Thoracic aorta (tissue), 2 donors: ENCODE data around the gene CADM4. TPM values are rescaled to one million over a fixed set of nuclear protein-coding genes. Genes with fewer than 3 reads are reported as not detected.

Source experiments
- ATAC-seq: fragments of 150-250 bp; one replicate; pipeline ENCODE4 v1.8.0; 2017; ENCODE audit warnings: low read depth; ENCODE audit not compliant: insufficient number of reproducible peaks, low FRiP score
- DNase-seq: peaks from one replicate; pipeline ENCODE4 v3.0.0-alpha.2; 2020; ENCODE audit warnings: low spot score
- H3K27ac ChIP-seq, 2 donors: fragments of 200-600 bp; sonication (generic); 1 replicate in 1 of 2; 2 replicates in 1 of 2; pipeline ENCODE4 v1.5.1; 2016; ENCODE audit warnings: mild to moderate bottlenecking in 2 of 2, moderate library complexity in 2 of 2
- H3K27me3 ChIP-seq: fragments of 200-600 bp; sonication (generic); replicated peaks from 2 replicates; pipeline ENCODE4 v1.6.0; 2016; ENCODE audit warnings: mild to moderate bottlenecking; ENCODE audit not compliant: insufficient read depth
- H3K36me3 ChIP-seq: fragments of 200-600 bp; sonication (generic); one replicate; pipeline ENCODE4 v1.5.1; 2016
- H3K4me1 ChIP-seq, 2 donors: fragments of 200-600 bp; sonication (generic); 1 replicate in 1 of 2; 2 replicates in 1 of 2; pipeline versions ENCODE4 v1.5.1 to v1.6.0; 2016; ENCODE audit warnings: low read depth in 2 of 2, mild to moderate bottlenecking in 1 of 2; ENCODE audit not compliant: control insufficient read depth in 1 of 2
- H3K4me3 ChIP-seq: fragments of 200-600 bp; sonication (generic); 2 replicates; pipeline ENCODE4 v1.5.1; 2016; ENCODE audit warnings: mild to moderate bottlenecking
- H3K9me3 ChIP-seq: fragments of 200-600 bp; sonication (generic); 2 replicates; pipeline ENCODE4 v1.5.1; 2016
- total RNA-seq, 2 donors: library from RNA; depleted of rRNA; stranded (reverse); fragments of >200 nt; gene quantifications; one replicate each; pipeline versions ENCODE4 v1.1.0 to v1.2.3, GENCODE V29; 2016
- TF ChIP-seq, protein P1 (sequence below): fragments of 200-600 bp; sonication (generic); IDR thresholded peaks from one replicate; pipeline ENCODE4 v1.5.1; 2019; ENCODE audit warnings: antibody characterized with exemption

The CADM4 gene
- total RNA-seq, 2 donors from 2014 or later = 1.9 to 5.6 TPM

DNA sequence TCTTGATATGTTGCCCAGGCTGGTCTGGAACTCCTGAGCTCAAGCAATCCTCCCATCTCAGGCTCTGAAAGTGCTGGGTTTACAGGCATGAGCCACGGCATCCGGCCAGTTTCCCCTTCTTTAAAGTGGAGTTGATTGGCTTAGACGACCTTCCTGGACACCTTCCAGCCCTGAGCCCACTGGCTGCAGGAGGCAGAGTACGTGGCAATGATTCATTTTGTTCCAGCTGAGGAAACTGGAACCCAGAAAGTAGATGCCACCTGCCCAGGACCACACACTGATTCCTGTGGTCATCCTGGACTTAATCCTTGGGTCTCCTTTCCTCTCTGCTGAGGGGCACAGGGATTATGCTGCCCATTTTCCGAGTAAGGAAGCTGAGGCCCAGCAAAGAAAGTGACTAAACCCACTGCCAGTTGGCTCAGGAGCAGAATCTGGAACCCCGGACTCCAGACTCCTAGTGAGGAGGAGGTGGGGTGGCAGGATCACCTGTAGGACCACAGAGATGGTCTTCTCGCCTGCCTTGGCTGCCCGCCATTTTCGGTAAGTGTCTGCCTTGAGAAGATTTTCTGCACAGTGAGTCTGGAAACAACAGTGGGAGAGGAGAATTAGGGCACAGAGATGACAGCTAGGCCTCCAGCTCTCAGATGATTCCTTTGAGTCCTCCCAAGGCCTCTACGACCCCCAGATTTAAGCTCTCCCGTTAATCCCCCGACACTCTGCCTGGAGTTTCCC is 65.1 kb downstream of the CADM4 start:
- TF ChIP-seq, protein P1, sequence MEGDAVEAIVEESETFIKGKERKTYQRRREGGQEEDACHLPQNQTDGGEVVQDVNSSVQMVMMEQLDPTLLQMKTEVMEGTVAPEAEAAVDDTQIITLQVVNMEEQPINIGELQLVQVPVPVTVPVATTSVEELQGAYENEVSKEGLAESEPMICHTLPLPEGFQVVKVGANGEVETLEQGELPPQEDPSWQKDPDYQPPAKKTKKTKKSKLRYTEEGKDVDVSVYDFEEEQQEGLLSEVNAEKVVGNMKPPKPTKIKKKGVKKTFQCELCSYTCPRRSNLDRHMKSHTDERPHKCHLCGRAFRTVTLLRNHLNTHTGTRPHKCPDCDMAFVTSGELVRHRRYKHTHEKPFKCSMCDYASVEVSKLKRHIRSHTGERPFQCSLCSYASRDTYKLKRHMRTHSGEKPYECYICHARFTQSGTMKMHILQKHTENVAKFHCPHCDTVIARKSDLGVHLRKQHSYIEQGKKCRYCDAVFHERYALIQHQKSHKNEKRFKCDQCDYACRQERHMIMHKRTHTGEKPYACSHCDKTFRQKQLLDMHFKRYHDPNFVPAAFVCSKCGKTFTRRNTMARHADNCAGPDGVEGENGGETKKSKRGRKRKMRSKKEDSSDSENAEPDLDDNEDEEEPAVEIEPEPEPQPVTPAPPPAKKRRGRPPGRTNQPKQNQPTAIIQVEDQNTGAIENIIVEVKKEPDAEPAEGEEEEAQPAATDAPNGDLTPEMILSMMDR = no peak
- DNase-seq (no peak), ATAC-seq (no peak)
- Histone ChIP-seq H3K27me3 (no peaks in the 10 kb centered on the region), H3K4me3 (peak overlapping the region; percentile 98), H3K9me3 (no peaks in the 10 kb centered on the region), H3K27ac (peak overlapping the region; percentile 78 to 89), H3K36me3 (no peaks in the 10 kb centered on the region), H3K4me1 (peaks cover 13 to 14% of the 10 kb centered on the region in 2 donors)

Other genes with a start within 250 kb of the CADM4 start
- gene TEX101, start 225.0 kb downstream of the CADM4 start, total RNA-seq = not detected
- under 1 TPM in 1 of 2 donors, not detected in 1; 0.41 TPM for gene LYPD3, start 174.2 kb downstream of the CADM4 start, total RNA-seq
- 10 to 100 TPM; 10.0 to 14.7 TPM for gene PHLDB3, start 135.1 kb downstream of the CADM4 start, total RNA-seq
- 10 to 100 TPM; 42.0 to 45.9 TPM for gene ETHE1, start 112.6 kb downstream of the CADM4 start, total RNA-seq
- 1 to 10 TPM in 1 of 2 donors, not detected in 1; 1.6 TPM for gene ZNF575, start 106.7 kb downstream of the CADM4 start, total RNA-seq
- gene XRCC1, start 64.3 kb downstream of the CADM4 start, total RNA-seq = 10 to 100 TPM; 24.3 to 30.2 TPM
- gene PINLYP, start 64.0 kb downstream of the CADM4 start, total RNA-seq = 10 to 100 TPM in 1 of 2 donors, 1 to 10 TPM in 1; 6.6 to 11.9 TPM
- 10 to 100 TPM; 24.4 to 37.2 TPM for gene IRGQ, start 43.7 kb downstream of the CADM4 start, total RNA-seq
- gene ZNF576, start 43.3 kb downstream of the CADM4 start, total RNA-seq = 10 to 100 TPM in 1 of 2 donors, 1 to 10 TPM in 1; 4.6 to 20.2 TPM
- under 1 TPM in 1 of 2 donors, not detected in 1; 0.56 TPM for gene SRRM5, start 27.8 kb downstream of the CADM4 start, total RNA-seq
- gene ZNF428, start 20.2 kb downstream of the CADM4 start, total RNA-seq = 10 to 100 TPM; 24.1 to 37.8 TPM
- 10 to 100 TPM; 48.5 to 82.5 TPM for gene PLAUR, start 30.3 kb upstream of the CADM4 start, total RNA-seq
- gene IRGC, start 76.2 kb upstream of the CADM4 start, total RNA-seq = not detected
- 10 to 100 TPM; 18.3 to 49.1 TPM for gene SMG9, start 115.1 kb upstream of the CADM4 start, total RNA-seq
- 1 to 10 TPM; 2.8 to 3.5 TPM for gene KCNN4, start 141.1 kb upstream of the CADM4 start, total RNA-seq
- gene LYPD5, start 162.6 kb upstream of the CADM4 start, total RNA-seq = 1 to 10 TPM; 5.9 to 6.5 TPM
- gene ZNF283, start 187.5 kb upstream of the CADM4 start, total RNA-seq = 10 to 100 TPM in 1 of 2 donors, 1 to 10 TPM in 1; 8.1 to 15.3 TPM
- 1 to 10 TPM in 1 of 2 donors, not detected in 1; 2.7 TPM for gene ZNF404, start 244.1 kb upstream of the CADM4 start, total RNA-seq